HUES48 (cell line): Measurements from ENCODE around the gene TBC1D20.

Experiments
- H3K27ac ChIP-seq: one replicate; pipeline ENCODE4 v1.7.0; 2013; ENCODE audit warnings: low read depth, low read length, inconsistent platforms
- H3K27me3 ChIP-seq: 2 replicates; pipeline ENCODE4 v1.6.1; 2013; ENCODE audit warnings: mild to moderate bottlenecking, low read length; ENCODE audit not compliant: control insufficient read depth, insufficient read depth
- H3K36me3 ChIP-seq: 2 replicates; pipeline ENCODE4 v1.6.1; 2013; ENCODE audit warnings: low read length; ENCODE audit not compliant: control insufficient read depth, insufficient read depth
- H3K4me1 ChIP-seq: 2 replicates; pipeline ENCODE4 v1.6.1; 2013; ENCODE audit warnings: mild to moderate bottlenecking, low read length; ENCODE audit not compliant: control insufficient read depth, insufficient read depth
- H3K4me3 ChIP-seq: 2 replicates; pipeline ENCODE4 v1.5.1; 2013; ENCODE audit warnings: mild to moderate bottlenecking, low read depth, low read length
- H3K9ac ChIP-seq: 2 replicates; pipeline ENCODE4 v1.6.1; 2013; ENCODE audit warnings: mild to moderate bottlenecking, low read depth, low read length, moderate library complexity
- H3K9me3 ChIP-seq: 2 replicates; pipeline ENCODE4 v1.6.1; 2013; ENCODE audit warnings: low read length; ENCODE audit not compliant: control insufficient read depth, insufficient read depth

TBC1D20 gene

DNA sequence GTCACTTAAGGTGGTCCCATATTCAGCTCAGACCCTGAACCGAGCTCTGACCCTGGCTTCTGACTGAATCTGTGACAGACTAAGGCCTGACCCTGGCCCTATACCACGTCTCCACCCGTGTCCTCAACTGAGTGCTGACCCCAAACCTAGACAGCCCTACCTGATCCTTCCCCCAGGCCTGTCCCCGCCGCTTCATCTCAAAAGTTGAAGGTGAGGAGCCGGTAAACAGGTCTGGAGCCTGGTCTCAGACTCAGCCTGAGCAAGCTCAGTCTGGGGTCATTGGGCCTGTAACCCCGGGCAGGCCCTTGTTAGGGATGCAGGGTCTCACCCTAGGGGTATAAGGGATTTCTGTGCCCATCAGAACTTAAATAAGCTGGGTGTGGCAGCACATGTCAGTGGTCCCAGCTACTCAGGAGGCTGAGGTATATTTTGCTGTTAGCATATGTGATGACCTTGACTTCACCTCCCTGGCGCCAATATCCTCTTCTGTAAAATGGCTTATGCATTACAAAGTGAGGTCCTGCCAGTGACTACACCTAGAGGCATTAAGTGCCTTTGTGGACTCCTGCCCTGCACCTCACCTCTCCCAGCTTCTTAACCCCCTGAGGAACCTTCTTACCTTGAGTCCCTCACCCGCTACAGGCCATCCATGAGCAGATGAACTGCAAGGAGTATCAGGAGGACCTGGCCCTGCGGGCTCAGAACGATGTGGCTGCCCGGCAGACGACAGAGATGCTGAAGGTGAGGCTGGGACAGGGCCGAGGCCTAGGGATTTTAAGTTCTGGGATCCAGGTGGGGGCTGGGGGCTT, 34.3 kb downstream of the TBC1D20 start:
- Histone ChIP-seq H3K4me1 (no peaks in the 10 kb centered on the region), H3K9me3 (no peaks in the 10 kb centered on the region), H3K4me3 (no peak overlapping the region), H3K9ac (no peak overlapping the region), H3K27ac (no peak overlapping the region), H3K27me3 (no peaks in the 10 kb centered on the region), H3K36me3 (peaks cover 54% of the 10 kb centered on the region)

DNA sequence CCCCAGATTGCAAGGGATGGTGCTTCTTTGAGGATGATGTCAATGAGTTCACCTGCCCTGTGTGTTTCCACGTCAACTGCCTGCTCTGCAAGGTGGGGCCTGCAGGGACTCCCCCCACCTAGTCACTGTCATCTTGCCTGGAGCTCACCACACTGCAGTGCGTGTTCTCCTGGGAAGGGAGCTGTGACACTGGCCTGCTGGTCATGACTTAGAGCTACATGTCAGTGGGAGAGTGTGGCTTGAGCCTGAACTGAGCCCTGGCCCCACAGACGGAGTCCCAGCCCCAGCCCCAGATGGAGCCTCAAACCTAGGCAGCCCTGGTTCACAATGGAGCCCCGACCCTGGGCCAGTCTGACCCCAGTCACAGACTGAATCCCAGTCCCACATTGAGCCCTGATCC, 34.9 kb downstream of the TBC1D20 start:
- Histone ChIP-seq H3K27ac (no peak overlapping the region), H3K9ac (no peak overlapping the region), H3K4me3 (no peak overlapping the region), H3K4me1 (no peaks in the 10 kb centered on the region), H3K36me3 (peaks cover 59% of the 10 kb centered on the region), H3K9me3 (no peaks in the 10 kb centered on the region), H3K27me3 (no peaks in the 10 kb centered on the region)

DNA sequence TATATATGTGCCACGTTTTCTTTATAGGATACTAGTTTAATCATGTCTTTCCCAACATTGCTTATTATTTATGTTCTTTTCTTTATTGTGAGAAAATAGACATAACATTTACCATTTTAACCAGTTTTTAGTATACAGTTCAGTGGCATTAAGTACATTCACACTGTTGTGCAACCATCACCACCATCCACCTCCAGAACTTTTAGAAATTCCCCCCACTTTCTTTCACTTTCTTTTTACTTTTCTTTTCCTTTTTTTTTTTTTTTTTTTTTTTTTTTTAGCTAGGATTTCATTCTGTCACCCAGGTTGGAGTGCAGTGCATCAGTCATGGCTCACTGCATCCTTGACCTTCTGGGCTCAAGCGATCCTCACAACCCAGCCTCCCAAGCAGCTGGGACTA, 35.8 kb downstream of the TBC1D20 start:
- Histone ChIP-seq H3K9me3 (no peaks in the 10 kb centered on the region), H3K36me3 (peaks cover 61% of the 10 kb centered on the region), H3K9ac (no peak overlapping the region), H3K4me3 (no peak overlapping the region), H3K27me3 (no peaks in the 10 kb centered on the region), H3K27ac (no peak overlapping the region), H3K4me1 (no peaks in the 10 kb centered on the region)

DNA sequence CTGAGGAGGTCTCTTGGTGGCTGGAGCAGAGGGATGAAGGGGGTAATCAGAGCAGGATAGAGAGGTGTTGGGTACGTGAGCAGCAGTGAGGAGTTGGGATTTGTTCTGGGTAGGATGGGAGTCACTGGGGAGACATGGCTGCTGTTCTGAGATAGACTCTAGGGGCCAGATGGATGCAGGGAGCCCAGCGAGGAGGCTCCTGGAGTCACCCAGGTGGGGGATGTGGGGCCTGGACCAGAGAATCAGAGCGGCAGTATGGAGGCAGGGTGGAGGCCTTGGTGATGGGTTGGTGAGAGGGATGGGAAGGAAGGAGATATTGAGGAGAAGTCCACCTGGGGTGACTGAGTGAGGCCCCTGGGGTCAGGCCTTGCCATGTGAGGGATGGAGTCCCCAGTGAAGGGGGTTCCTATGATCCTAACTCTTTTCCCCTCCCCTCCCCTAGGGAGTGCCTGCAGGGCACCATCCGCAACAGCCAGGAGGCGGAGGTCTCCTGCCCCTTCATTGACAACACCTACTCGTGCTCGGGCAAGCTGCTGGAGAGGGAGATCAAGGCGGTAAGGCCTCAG, 40.6 kb downstream of the TBC1D20 start:
- H3K27ac ChIP-seq: no peak overlapping the region
- no peak overlapping the region for H3K4me3 ChIP-seq
- H3K9me3 ChIP-seq: no peaks in the 10 kb centered on the region
- H3K36me3 ChIP-seq: peaks cover 53% of the 10 kb centered on the region
- no peaks in the 10 kb centered on the region for H3K27me3 ChIP-seq
- H3K9ac ChIP-seq: no peak overlapping the region
- no peaks in the 10 kb centered on the region for H3K4me1 ChIP-seq

DNA sequence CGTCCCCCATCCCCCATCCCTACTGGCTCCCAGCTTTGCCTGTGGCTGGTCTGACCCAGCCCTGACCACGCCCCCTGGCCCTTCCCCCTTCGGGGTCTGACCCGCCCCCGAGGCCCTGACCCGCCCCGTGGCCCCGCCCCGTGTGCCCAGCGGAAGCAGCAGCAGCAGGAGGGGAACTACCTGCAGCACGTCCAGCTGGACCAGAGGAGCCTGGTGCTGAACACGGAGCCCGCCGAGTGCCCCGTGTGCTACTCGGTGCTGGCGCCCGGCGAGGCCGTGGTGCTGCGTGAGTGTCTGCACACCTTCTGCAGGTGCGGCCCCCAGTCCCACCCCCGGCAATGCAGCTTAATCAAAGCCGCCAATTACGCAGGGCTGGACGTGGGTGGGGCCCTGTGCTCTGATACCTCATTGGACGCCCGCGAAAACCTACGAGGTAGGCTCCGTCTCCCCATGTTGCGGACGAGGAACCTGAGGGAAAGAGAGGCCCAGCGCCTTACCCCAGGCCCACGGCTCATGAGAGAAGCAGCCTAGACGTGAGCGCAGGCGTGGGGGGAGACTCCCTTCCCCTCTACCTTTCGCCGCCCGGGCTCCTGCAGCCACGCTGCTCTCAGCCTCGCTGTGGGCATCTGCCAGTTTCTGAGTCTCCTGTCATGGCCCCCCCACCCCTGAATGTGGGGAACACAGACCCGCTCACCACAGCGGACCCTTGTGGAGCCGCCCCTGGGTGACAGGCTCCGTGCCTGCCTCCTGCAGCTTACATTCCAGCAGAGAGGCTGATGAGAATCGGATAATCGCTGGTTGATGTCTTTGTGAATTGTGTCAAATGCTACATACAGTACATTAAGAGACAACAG, 41.4 kb downstream of the TBC1D20 start:
- Histone ChIP-seq H3K4me3 (no peak overlapping the region), H3K4me1 (no peaks in the 10 kb centered on the region), H3K27ac (no peak overlapping the region), H3K9me3 (no peaks in the 10 kb centered on the region), H3K36me3 (peaks cover 54% of the 10 kb centered on the region), H3K9ac (no peak overlapping the region), H3K27me3 (no peaks in the 10 kb centered on the region)

DNA sequence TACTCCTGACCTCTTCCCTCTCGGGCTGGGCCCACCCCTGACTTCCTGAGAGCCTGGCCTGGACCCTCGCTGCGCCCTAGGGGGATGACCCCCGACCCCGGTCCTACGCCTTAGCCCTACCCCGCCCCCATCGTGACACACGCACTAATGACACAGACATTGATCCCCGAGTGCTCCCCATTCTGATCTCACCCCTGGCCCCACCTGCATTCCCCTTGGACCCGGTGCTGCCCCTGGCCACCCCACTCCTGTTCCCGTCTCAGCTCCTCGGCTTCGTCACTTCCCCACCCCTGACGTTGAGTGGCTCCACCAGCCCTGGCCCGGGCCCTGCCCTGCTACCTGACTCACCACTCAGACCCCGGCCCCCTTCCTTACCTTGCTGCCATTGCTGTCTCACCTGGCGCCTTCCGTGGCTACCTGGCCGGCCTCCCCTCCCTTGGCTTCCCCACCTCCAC, 42.1 kb downstream of the TBC1D20 start:
- H3K36me3 ChIP-seq: peaks cover 56% of the 10 kb centered on the region
- no peaks in the 10 kb centered on the region for H3K9me3 ChIP-seq
- no peak overlapping the region for H3K27ac ChIP-seq

DNA sequence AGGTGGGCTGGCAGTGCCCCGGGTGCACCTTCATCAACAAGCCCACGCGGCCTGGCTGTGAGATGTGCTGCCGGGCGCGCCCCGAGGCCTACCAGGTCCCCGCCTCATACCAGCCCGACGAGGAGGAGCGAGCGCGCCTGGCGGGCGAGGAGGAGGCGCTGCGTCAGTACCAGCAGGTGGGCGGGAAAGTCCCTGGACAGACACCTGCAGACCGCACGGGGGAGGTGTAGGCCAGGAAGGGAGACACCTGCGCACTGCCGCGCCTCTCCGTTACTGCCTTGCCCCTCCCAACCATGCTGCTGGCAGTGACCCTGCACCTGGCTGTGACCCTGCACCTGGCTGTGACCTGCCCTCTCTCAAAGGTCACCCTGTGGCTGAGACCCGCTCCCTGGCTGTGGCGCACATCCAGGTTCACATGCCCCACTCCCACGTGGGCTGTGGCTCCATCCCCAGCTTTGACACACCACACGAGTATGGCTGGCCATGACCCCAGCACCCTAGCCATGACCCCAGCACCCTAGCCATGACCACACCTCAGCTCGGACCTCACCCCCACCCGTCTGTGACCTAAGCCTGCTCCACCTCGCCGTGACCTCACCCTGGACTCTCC, 42.7 kb downstream of the TBC1D20 start:
- no peak overlapping the region for H3K9ac ChIP-seq
- H3K4me3 ChIP-seq: no peak overlapping the region
- H3K27ac ChIP-seq: no peak overlapping the region
- no peaks in the 10 kb centered on the region for H3K9me3 ChIP-seq
- H3K4me1 ChIP-seq: no peaks in the 10 kb centered on the region
- no peaks in the 10 kb centered on the region for H3K27me3 ChIP-seq
- peaks cover 56% of the 10 kb centered on the region for H3K36me3 ChIP-seq

More for the DNA sequence above, 42.1 kb downstream of the TBC1D20 start:
- H3K4me1 ChIP-seq: no peaks in the 10 kb centered on the region
- no peaks in the 10 kb centered on the region for H3K27me3 ChIP-seq
- H3K4me3 ChIP-seq: no peak overlapping the region
- no peak overlapping the region for H3K9ac ChIP-seq

DNA sequence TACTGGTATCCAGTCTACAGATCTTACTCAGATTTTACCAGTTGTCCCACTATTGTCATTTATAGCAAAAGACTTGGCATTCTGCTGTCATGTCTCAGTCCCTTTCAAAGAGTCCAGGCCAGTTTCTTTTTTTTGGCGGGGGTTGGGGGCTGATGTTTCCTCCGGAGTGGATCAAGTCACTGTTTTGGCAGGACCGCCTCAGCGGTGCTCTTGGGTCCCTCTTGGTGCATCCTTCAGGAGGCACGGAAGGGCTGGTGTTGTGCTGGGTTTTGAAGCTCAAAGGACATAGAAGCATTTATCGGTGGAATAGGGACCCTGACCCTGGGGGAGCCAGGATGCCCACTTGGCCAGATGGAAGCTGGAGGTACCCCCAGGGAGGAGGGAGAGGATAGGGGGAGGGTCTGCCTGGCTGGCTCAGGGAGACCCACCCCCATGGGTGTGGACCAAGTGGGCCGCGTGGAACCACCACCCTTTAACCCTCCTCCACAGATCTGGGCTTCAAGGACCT, 43.4 kb downstream of the TBC1D20 start:
- Histone ChIP-seq H3K9me3 (no peaks in the 10 kb centered on the region), H3K9ac (no peak overlapping the region), H3K36me3 (peaks cover 50% of the 10 kb centered on the region), H3K4me1 (no peaks in the 10 kb centered on the region), H3K4me3 (no peak overlapping the region), H3K27me3 (no peaks in the 10 kb centered on the region), H3K27ac (no peak overlapping the region)

DNA sequence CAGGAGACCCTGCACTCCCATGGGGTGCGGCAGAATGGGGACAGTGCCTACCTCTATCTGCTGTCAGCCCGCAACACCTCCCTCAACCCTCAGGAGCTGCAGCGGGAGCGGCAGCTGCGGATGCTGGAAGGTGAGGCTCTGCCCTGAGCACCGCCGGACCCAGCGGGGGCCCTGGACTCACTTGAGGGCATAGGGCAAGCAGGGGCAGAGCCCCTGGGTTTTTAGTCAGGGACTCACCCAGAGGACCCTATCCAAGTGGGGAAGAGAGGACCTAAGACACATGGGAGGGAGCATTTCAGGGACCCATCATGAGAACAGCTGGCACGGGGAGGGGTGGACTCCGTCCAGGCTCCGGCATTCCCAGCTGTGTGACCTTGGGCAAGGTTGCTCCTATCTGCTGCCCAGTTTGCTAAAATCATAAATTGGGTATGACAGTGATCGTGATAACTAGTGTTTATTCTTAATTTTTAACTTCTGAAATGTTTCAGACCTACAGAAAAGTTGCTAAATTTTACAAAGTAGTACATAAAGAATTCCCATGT, 44.5 kb downstream of the TBC1D20 start:
- Histone ChIP-seq H3K36me3 (peaks cover 46% of the 10 kb centered on the region), H3K27me3 (no peaks in the 10 kb centered on the region), H3K27ac (no peak overlapping the region), H3K4me3 (no peak overlapping the region), H3K4me1 (no peaks in the 10 kb centered on the region), H3K9ac (no peak overlapping the region), H3K9me3 (no peaks in the 10 kb centered on the region)

DNA sequence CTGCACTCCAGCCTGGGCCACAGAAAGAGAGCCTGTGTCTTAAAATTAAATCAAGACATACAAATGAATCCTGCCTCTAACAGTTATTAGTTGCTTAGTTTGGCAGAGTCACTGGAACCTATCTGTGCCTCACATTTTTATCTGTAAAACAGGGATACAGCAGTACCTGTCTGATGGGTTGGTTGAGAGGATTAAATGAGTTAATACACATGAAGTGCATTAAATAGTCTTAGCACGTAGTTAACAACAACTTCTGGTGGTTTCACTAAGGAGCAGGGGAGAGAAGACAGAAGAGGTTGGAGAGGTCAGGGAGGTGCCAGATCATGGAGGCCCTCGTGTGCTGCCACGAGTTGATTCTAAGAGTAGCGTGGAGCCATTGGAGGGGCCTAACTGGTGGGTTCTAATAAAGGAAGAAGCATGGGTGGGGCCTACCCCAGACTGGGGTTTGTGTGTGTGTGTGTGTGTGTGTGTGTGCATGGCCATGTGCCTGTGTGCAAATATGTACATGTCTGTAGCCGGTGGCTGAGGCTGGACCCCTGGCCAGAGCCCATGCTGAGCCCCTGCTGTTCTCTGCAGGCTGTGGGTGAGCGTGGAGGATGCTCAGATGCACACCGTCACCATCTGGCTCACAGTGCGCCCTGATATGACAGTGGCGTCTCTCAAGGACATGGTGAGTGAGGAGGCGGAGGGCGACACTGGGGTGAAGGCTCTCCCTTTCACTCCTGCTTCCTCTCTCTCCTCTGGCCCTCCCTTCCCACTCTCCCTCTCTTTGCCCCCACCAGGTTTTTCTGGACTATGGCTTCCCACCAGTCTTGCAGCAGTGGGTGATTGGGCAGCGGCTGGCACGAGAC, 45.2 kb downstream of the TBC1D20 start:
- Histone ChIP-seq H3K9me3 (no peaks in the 10 kb centered on the region), H3K9ac (no peak overlapping the region), H3K36me3 (peaks cover 39% of the 10 kb centered on the region), H3K4me3 (no peak overlapping the region), H3K27ac (no peak overlapping the region), H3K27me3 (no peaks in the 10 kb centered on the region), H3K4me1 (no peaks in the 10 kb centered on the region)
